ENCODE data around the gene KLHL14.

The KLHL14 gene

GRCh38 chr18:32629292-32629691 lies 143.5 kb downstream of the KLHL14 start:
- DNase-seq (ENCODE audit: low read depth), result no peak
- no peak overlapping the region for H3K4me3 ChIP-seq (ENCODE audit: low read depth, low read length)
- TF ChIP-seq MAX (IDR thresholded peaks at IDR 0.05; ENCODE audit: low read depth, low read length), result no peak
- no peak for TF ChIP-seq POLR2A (IDR thresholded peaks at IDR 0.05; ENCODE audit: extremely low read depth, insufficient read length)
- TF ChIP-seq CTCF (IDR thresholded peaks at IDR 0.05; ENCODE audit: low read depth, low read length), result no peak
- TF ChIP-seq MYC (IDR thresholded peaks at IDR 0.05; ENCODE audit: low read depth, low read length), result no peak

GRCh38 chr18:32624182-32624723 lies 148.6 kb downstream of the KLHL14 start:
- TF ChIP-seq CTCF (IDR thresholded peaks at IDR 0.05; ENCODE audit: low read depth, low read length) (no peak), MAX (IDR thresholded peaks at IDR 0.05; ENCODE audit: low read depth, low read length) (no peak), POLR2A (IDR thresholded peaks at IDR 0.05; ENCODE audit: extremely low read depth, insufficient read length) (no peak), MYC (IDR thresholded peaks at IDR 0.05; ENCODE audit: low read depth, low read length) (no peak)
- no peak for DNase-seq (ENCODE audit: low read depth)

GRCh38 chr18:32623563-32623962 lies 149.3 kb downstream of the KLHL14 start:
- no peak for TF ChIP-seq MYC (IDR thresholded peaks at IDR 0.05; ENCODE audit: low read depth, low read length)
- DNase-seq (ENCODE audit: low read depth), result no peak
- no peak overlapping the region for H3K4me3 ChIP-seq (ENCODE audit: low read depth, low read length)

More at GRCh38 chr18:32624182-32624723, 148.6 kb downstream of the KLHL14 start:
- H3K4me3 ChIP-seq (ENCODE audit: low read depth, low read length), result no peak overlapping the region
